Gastrocnemius medialis (tissue), 4 donors: Measurements from ENCODE around the gene CARF. TPM values are rescaled to one million over a fixed set of nuclear protein-coding genes. Genes with fewer than 3 reads are reported as not detected.

Experiments
- ATAC-seq, 2 donors: fragments of 150-250 bp; one replicate each; pipeline ENCODE4 v1.9.1; 2016
- DNase-seq, 2 donors: peaks; one replicate each; pipeline ENCODE4 v3.0.0-alpha.2; 2019
- H3K27ac ChIP-seq, 4 donors: fragments of 200-600 bp; sonication (generic); 1 replicate in 1 of 4; 2 replicates in 3 of 4; pipeline ENCODE4 v1.5.1; 2016 to 2018; ENCODE audit warnings: mild to moderate bottlenecking in 2 of 4, moderate library complexity in 1 of 4
- H3K27me3 ChIP-seq, 3 donors: fragments of 200-600 bp; sonication (generic) in 2 of 3; 1 replicate in 1 of 3; 2 replicates in 2 of 3; pipeline versions ENCODE4 v1.5.1 to v1.6.0; 2016 to 2019; ENCODE audit warnings: mild to moderate bottlenecking in 1 of 3, moderate library complexity in 1 of 3
- H3K36me3 ChIP-seq, 2 donors: fragments of 200-600 bp; sonication (generic) in 1 of 2; one replicate each; pipeline ENCODE4 v1.5.1; 2017 to 2018
- H3K4me1 ChIP-seq, 2 donors: fragments of 200-600 bp; sonication (generic) in 1 of 2; one replicate each; pipeline ENCODE4 v1.5.1; 2016 to 2017; ENCODE audit warnings: mild to moderate bottlenecking in 2 of 2
- H3K4me3 ChIP-seq, 4 donors: fragments of 200-600 bp; sonication (generic) in 3 of 4; 1 replicate in 1 of 4; 2 replicates in 3 of 4; pipeline ENCODE4 v1.5.1; 2016 to 2019; ENCODE audit warnings: mild to moderate bottlenecking in 2 of 4
- H3K9me3 ChIP-seq, 3 donors: fragments of 200-600 bp; sonication (generic) in 2 of 3; 1 replicate in 1 of 3; 2 replicates in 2 of 3; pipeline ENCODE4 v1.5.1; 2016 to 2019
- CTCF ChIP-seq, 5 experiments: fragments of 450-650 bp in 3 of 5; fragments of 200-600 bp in 2 of 5; sonication (generic) in 2 of 5; IDR thresholded peaks in 4 of 5; conservative IDR thresholded peaks in 1 of 5; 1 replicate in 4 of 5; 2 replicates in 1 of 5; pipeline ENCODE4 v1.5.1; 2016 to 2019; ENCODE audit warnings: antibody characterized with exemption in 5 of 5, mild to moderate bottlenecking in 3 of 5, moderate library complexity in 3 of 5
- POLR2A ChIP-seq, 2 donors: fragments of 450-650 bp; IDR thresholded peaks; one replicate each; pipeline ENCODE4 v1.6.1; 2017; ENCODE audit warnings: antibody characterized with exemption in 2 of 2, mild to moderate bottlenecking in 2 of 2, moderate library complexity in 2 of 2
- in situ Hi-C, 4 donors: fragments of 200-750 bp; cut with MboI; loops; one replicate each; pipeline versions ENCODE4 v1.15.0 to v1.8.0; 2017; ENCODE audit warnings: low sequenced_read_pairs in 4 of 4
- intact Hi-C: fragments of 100-400 bp; cut with DNase I; formaldehyde crosslinking; loops from one replicate; pipeline ENCODE4 v1.15.1; 2023; ENCODE audit warnings: low total_unique reads
- total RNA-seq, 4 donors: library from RNA; depleted of rRNA; stranded (reverse); fragments of >200 nt; gene quantifications; one replicate each; pipeline versions ENCODE4 v1.1.0 to v1.2.3, GENCODE V29; 2016

Gene CARF
- total RNA-seq, 4 donors from 2014 or later = 2.2 to 12.2 (median 4.0) TPM

- no peaks in the 10 kb centered on the region for H3K36me3 ChIP-seq
- H3K27ac ChIP-seq = peak overlapping the region; percentile 90 to 96 (median 94)
- ATAC-seq = no peak
- no peaks in the 10 kb centered on the region for H3K9me3 ChIP-seq
- TF ChIP-seq POLR2A (IDR thresholded peaks at IDR 0.05) (no peak), CTCF (IDR thresholded peaks at IDR 0.05 in 4 of 5, conservative IDR thresholded peaks at IDR 0.05 in 1 of 5) (no peak)
- H3K4me1 ChIP-seq = peaks cover 36 to 43% of the 10 kb centered on the region in 2 donors
- in situ Hi-C loops (no loop called here), intact Hi-C loops (loop anchor here (10.0 kb wide), 3 partner anchors 642 to 982 kb away; partner anchors contain the start of genes BMPR2, FZD7 and NOP58)
- no peak for DNase-seq
- no peaks in the 10 kb centered on the region for H3K27me3 ChIP-seq
- H3K4me3 ChIP-seq = peak overlapping the region; percentile 26 to 80 (median 30)
These were observed 104.6 kb downstream of the CARF start for GRCh38 chr2:203016716-203017115.

- peak overlapping the region; percentile 39 to 96 (median 94) for H3K27ac ChIP-seq
- in situ Hi-C loops = no loop called here
These were observed 106.1 kb downstream of the CARF start for GRCh38 chr2:203018181-203018580.

GRCh38 chr2:203019142-203019541 lies 107.1 kb downstream of the CARF start:
- TF ChIP-seq CTCF (IDR thresholded peaks at IDR 0.05 in 4 of 5, conservative IDR thresholded peaks at IDR 0.05 in 1 of 5) = no peak
- no peak for TF ChIP-seq POLR2A (IDR thresholded peaks at IDR 0.05)
- H3K27me3 ChIP-seq = no peaks in the 10 kb centered on the region
- in situ Hi-C loops = no loop called here
- intact Hi-C loops = loop anchor here (10.0 kb wide), 3 partner anchors 644 to 984 kb away; partner anchors contain the start of genes BMPR2, FZD7 and NOP58
- DNase-seq (no peak), ATAC-seq (no peak)
- H3K27ac ChIP-seq = peak overlapping the region in 3 of 4 donors; percentile 20 to 96 (median 94)
- H3K4me1 ChIP-seq = peaks cover 31 to 46% of the 10 kb centered on the region in 2 donors
- no peaks in the 10 kb centered on the region for H3K9me3 ChIP-seq
- H3K36me3 ChIP-seq = no peaks in the 10 kb centered on the region
- H3K4me3 ChIP-seq = peak overlapping the region; percentile 26 to 80 (median 30)

More at GRCh38 chr2:203018181-203018580, 106.1 kb downstream of the CARF start:
- peaks cover 36 to 49% of the 10 kb centered on the region in 2 donors for H3K4me1 ChIP-seq
- ATAC-seq (no peak), DNase-seq (no peak)
- peak overlapping the region; percentile 26 to 80 (median 30) for H3K4me3 ChIP-seq
- TF ChIP-seq POLR2A (IDR thresholded peaks at IDR 0.05) (no peak), CTCF (IDR thresholded peaks at IDR 0.05 in 4 of 5, conservative IDR thresholded peaks at IDR 0.05 in 1 of 5) (no peak)
- intact Hi-C loops = loop anchor here (10.0 kb wide), 3 partner anchors 643 to 983 kb away; partner anchors contain the start of genes BMPR2, FZD7 and NOP58
- H3K27me3 ChIP-seq = no peaks in the 10 kb centered on the region
- H3K36me3 ChIP-seq = no peaks in the 10 kb centered on the region
- no peaks in the 10 kb centered on the region for H3K9me3 ChIP-seq

GRCh38 chr2:203021991-203022390 lies 109.9 kb downstream of the CARF start:
- H3K4me3 ChIP-seq = no peak overlapping the region
- in situ Hi-C loops (no loop called here), intact Hi-C loops (no loop called here)
- H3K4me1 ChIP-seq = peaks cover 15 to 29% of the 10 kb centered on the region in 2 donors
- peak overlapping the region; percentile 2 to 53 (median 38) for H3K27ac ChIP-seq
- H3K27me3 ChIP-seq = no peaks in the 10 kb centered on the region
- TF ChIP-seq CTCF (IDR thresholded peaks at IDR 0.05 in 4 of 5, conservative IDR thresholded peaks at IDR 0.05 in 1 of 5) (no peak), POLR2A (IDR thresholded peaks at IDR 0.05) (no peak)
- ATAC-seq (no peak), DNase-seq (no peak)
- H3K9me3 ChIP-seq = no peaks in the 10 kb centered on the region
- no peaks in the 10 kb centered on the region for H3K36me3 ChIP-seq
